HL-60 (cell line): ENCODE data around the gene SLC29A2.

Source experiments
- DNase-seq, 2 experiments: peaks; one replicate each; pipeline ENCODE4 v3.0.0-alpha.2; 2010 to 2020; ENCODE audit warnings: low read depth in 1 of 2, low spot score in 1 of 2
- H3K27ac ChIP-seq: fragments of 250-450 bp; sonication (Bioruptor Pico); replicated peaks from 2 replicates; pipeline ENCODE4 v1.5.1; 2020; ENCODE audit warnings: mild to moderate bottlenecking, moderate library complexity
- H3K27me3 ChIP-seq: fragments of 250-450 bp; sonication (Bioruptor Pico); 2 replicates; pipeline ENCODE4 v1.5.1; 2021; ENCODE audit warnings: mild to moderate bottlenecking, moderate library complexity; ENCODE audit not compliant: insufficient read depth, poor library complexity, severe bottlenecking
- H3K4me3 ChIP-seq: replicated peaks from 2 replicates; pipeline ENCODE4 v1.5.1; 2011; ENCODE audit warnings: mild to moderate bottlenecking, control low read depth, low read length; ENCODE audit not compliant: insufficient read depth
- GABPA ChIP-seq: IDR thresholded peaks from 2 replicates; pipeline ENCODE4 v1.6.1; 2012; ENCODE audit warnings: low read depth
- POLR2AphosphoS5 ChIP-seq: IDR thresholded peaks from 2 replicates; pipeline ENCODE4 v1.6.1; 2012; ENCODE audit warnings: low read depth
- SPI1 ChIP-seq: IDR thresholded peaks from 2 replicates; pipeline ENCODE4 v1.6.1; 2012; ENCODE audit warnings: low read depth, mild to moderate bottlenecking, borderline replicate concordance
- TF ChIP-seq, protein P1 (sequence below): IDR thresholded peaks from one replicate; pipeline ENCODE4 v1.5.1; 2011; ENCODE audit warnings: low read length, control low read depth, inconsistent platforms; ENCODE audit not compliant: insufficient read depth
- TF ChIP-seq, protein P2 (sequence below): IDR thresholded peaks from 2 replicates; pipeline ENCODE4 v1.6.1; 2012; ENCODE audit warnings: low read depth; ENCODE audit not compliant: insufficient replicate concordance

SLC29A2 gene

DNA sequence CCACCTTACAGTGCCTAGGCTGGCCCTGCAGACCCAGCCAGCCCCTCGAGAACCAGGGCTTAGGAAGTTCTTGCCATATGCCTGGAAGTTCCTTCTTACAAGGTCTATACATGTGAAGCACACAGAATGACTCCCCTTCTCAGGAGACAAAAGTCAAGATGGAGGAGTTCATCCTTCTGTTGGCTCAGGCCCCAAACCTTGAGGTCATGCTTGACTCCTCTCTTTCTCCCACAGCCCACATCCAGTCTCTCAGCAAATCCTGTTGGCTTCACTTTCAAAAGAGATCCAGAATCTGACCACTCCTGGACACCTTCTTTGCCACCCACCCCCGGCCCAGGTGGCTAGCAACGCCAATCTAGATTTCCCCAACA, 53.0 kb downstream of the SLC29A2 start:
- Histone ChIP-seq H3K27me3 (no peaks in the 10 kb centered on the region), H3K4me3 (no peak overlapping the region), H3K27ac (peak overlapping the region; percentile 68)
- TF ChIP-seq, protein P1, sequence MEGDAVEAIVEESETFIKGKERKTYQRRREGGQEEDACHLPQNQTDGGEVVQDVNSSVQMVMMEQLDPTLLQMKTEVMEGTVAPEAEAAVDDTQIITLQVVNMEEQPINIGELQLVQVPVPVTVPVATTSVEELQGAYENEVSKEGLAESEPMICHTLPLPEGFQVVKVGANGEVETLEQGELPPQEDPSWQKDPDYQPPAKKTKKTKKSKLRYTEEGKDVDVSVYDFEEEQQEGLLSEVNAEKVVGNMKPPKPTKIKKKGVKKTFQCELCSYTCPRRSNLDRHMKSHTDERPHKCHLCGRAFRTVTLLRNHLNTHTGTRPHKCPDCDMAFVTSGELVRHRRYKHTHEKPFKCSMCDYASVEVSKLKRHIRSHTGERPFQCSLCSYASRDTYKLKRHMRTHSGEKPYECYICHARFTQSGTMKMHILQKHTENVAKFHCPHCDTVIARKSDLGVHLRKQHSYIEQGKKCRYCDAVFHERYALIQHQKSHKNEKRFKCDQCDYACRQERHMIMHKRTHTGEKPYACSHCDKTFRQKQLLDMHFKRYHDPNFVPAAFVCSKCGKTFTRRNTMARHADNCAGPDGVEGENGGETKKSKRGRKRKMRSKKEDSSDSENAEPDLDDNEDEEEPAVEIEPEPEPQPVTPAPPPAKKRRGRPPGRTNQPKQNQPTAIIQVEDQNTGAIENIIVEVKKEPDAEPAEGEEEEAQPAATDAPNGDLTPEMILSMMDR = no peak
- no peak for TF ChIP-seq POLR2AphosphoS5
- TF ChIP-seq SPI1 = no peak
- DNase-seq = no peak

DNA sequence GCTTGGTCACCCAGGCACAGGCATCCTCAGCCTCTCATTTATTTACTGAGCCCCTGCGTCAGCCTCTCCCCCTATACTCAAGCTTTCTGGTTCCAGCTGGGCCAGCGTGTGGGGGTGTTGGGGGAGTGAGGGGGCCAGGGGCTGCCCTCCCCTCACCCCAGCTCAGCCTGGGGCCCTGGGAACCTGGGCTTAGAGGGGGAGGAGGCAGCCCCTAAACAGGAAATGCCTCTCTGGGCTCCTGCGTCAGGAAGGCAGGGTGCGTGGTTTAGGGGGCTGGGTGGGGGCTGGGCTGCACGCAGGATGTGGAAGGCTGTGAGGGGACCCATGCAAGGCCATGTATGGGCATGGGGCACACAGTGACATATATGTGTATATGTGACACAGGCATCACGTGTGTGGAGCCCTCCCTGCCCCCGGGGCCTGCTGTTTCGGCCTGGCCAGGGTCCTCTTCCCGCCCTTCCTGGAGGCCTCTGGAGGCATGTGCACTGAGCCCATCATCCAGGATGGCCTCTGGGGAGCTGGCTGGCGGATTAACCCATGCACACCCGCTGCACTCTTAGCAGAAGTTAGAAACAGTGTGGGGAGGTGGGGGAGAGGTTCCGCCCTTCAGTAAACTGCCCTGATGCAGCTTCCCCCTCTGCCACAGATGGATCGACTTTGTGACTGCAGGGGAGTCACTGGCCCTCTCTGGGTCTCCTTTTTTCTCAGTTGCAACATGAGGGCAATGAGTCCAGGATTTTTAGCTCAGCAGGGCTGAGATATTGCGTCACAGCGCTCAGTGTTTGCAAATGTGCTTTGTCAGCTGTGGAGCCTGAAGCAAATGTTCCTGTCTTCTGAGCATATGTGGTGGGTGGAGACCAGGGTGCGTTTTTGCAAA, 53.6 kb downstream of the SLC29A2 start:
- TF ChIP-seq SPI1 (peak; percentile 52; the same call in 1 of the 2 replicates), POLR2AphosphoS5 (peak; percentile 81), GABPA (peak; percentile 47; the same call in 1 of the 2 replicates)
- TF ChIP-seq, protein P1 = no peak
- TF ChIP-seq, protein P2, sequence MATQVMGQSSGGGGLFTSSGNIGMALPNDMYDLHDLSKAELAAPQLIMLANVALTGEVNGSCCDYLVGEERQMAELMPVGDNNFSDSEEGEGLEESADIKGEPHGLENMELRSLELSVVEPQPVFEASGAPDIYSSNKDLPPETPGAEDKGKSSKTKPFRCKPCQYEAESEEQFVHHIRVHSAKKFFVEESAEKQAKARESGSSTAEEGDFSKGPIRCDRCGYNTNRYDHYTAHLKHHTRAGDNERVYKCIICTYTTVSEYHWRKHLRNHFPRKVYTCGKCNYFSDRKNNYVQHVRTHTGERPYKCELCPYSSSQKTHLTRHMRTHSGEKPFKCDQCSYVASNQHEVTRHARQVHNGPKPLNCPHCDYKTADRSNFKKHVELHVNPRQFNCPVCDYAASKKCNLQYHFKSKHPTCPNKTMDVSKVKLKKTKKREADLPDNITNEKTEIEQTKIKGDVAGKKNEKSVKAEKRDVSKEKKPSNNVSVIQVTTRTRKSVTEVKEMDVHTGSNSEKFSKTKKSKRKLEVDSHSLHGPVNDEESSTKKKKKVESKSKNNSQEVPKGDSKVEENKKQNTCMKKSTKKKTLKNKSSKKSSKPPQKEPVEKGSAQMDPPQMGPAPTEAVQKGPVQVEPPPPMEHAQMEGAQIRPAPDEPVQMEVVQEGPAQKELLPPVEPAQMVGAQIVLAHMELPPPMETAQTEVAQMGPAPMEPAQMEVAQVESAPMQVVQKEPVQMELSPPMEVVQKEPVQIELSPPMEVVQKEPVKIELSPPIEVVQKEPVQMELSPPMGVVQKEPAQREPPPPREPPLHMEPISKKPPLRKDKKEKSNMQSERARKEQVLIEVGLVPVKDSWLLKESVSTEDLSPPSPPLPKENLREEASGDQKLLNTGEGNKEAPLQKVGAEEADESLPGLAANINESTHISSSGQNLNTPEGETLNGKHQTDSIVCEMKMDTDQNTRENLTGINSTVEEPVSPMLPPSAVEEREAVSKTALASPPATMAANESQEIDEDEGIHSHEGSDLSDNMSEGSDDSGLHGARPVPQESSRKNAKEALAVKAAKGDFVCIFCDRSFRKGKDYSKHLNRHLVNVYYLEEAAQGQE = no peak
- peak overlapping the region; percentile 68 for H3K27ac ChIP-seq
- DNase-seq = peak; percentile 98
- no peak overlapping the region for H3K4me3 ChIP-seq
- H3K27me3 ChIP-seq = no peaks in the 10 kb centered on the region

DNA sequence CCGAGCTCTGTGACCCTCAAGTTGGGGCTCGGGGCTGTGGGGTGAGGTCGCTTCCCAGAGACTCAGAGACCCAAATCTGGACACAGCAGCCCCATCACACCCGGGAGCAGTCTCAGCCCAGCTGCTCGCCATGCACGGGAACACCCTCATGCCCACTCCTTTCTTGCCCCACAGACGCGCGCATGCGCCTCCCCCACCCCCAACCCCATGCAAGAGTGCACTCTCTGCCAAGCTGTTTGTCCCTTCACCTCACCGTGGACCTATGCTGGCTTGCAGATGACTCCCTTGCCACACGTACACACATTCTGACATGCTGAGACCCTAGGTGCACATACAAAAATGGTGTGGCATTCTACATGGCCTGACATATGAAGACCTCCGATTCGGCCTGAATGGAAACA, 54.2 kb downstream of the SLC29A2 start:
- TF ChIP-seq GABPA (no peak), SPI1 (no peak)
- TF ChIP-seq, protein P2 = no peak
- no peak for DNase-seq
- H3K27me3 ChIP-seq = no peaks in the 10 kb centered on the region
- H3K4me3 ChIP-seq = no peak overlapping the region
- peak overlapping the region; percentile 68 for H3K27ac ChIP-seq

DNA sequence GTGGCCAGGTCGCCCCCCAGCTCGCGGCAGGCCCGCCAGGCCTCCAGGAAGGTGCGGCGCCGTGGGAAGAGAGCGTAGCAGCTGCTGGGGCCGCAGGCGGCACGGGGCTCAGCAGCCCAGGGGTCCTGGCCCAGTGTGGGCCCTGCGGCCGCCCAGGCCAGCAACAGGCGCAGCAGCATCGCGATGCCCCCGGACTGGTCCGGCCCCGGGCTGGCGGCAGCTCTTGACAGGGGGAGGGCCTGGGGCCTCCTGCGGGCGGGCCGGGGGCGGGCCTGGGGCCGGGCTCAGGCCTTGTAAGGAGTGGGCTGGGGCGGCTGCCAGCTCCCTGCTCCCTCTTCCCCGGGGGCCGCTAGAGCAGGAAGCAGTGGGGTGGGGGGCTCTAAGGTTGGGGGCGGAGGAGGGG, 54.7 kb downstream of the SLC29A2 start, which contains the start of gene CD248:
Gene CD248 (minus strand): TSS at position 196 of the 403 bp plus-strand sequence. CDS start 17 bp downstream, at position 179.
- Histone ChIP-seq H3K27ac (peak within 1 kb of the TSS; percentile 68), H3K4me3 (no peak within 1 kb of the TSS)
- no peak for DNase-seq

More for the DNA sequence above, 54.7 kb downstream of the SLC29A2 start, which contains the start of gene CD248:
- no peaks in the 10 kb centered on the region for H3K27me3 ChIP-seq
- TF ChIP-seq GABPA = no peak
- no peak for TF ChIP-seq SPI1
- TF ChIP-seq, protein P2 = no peak
- TF ChIP-seq, protein P1 = no peak
